DND-41 (cell line): Measurements from ENCODE around the gene WDR17.

ENCODE experiments used
- EZH2 ChIP-seq: IDR thresholded peaks from 3 replicates; pipeline ENCODE4 v1.6.1; 2012; ENCODE audit warnings: borderline replicate concordance, low read depth, mild to moderate bottlenecking, moderate library complexity, low read length, inconsistent platforms; ENCODE audit not compliant: severe bottlenecking
- TF ChIP-seq, protein P1 (sequence below): IDR thresholded peaks from 2 replicates; pipeline ENCODE4 v1.5.1; 2012; ENCODE audit warnings: borderline replicate concordance, low read length, moderate library complexity, mild to moderate bottlenecking; ENCODE audit not compliant: poor library complexity, severe bottlenecking; ENCODE audit errors: extremely low read depth

DNA sequence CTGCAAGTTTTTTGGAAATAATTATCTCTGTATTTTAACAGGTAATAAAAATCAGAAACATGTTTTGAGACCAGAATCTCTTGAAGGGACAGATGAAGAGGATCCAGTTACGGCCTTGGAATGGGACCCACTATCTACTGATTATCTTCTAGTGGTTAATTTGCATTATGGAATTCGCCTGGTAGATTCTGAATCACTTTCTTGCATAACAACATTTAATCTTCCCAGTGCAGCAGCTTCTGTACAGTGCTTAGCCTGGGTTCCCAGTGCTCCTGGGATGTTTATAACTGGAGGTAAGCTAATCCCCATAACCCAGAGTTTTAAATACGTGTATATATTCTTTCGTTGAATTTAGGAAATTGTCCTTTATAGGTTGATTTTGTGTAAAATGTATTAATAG, 59.4 kb downstream of the WDR17 start:
- TF ChIP-seq, protein P1, sequence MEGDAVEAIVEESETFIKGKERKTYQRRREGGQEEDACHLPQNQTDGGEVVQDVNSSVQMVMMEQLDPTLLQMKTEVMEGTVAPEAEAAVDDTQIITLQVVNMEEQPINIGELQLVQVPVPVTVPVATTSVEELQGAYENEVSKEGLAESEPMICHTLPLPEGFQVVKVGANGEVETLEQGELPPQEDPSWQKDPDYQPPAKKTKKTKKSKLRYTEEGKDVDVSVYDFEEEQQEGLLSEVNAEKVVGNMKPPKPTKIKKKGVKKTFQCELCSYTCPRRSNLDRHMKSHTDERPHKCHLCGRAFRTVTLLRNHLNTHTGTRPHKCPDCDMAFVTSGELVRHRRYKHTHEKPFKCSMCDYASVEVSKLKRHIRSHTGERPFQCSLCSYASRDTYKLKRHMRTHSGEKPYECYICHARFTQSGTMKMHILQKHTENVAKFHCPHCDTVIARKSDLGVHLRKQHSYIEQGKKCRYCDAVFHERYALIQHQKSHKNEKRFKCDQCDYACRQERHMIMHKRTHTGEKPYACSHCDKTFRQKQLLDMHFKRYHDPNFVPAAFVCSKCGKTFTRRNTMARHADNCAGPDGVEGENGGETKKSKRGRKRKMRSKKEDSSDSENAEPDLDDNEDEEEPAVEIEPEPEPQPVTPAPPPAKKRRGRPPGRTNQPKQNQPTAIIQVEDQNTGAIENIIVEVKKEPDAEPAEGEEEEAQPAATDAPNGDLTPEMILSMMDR = no peak
- TF ChIP-seq EZH2 = no peak
